ENCODE data around the gene ZMIZ1. TPM values are rescaled to one million over a fixed set of nuclear protein-coding genes. Genes with fewer than 3 reads are reported as not detected.
A peak's percentile ranks its signal among the peaks of the same experiment; 100 is the strongest.

ZMIZ1 gene
- total RNA-seq, 5 donors from 2014 or later (not counting 1 experiment from before 2014, with no cell fraction given) = 16.8 to 27.1 (median 21.2) TPM

GRCh38 chr10:79111846-79112614 lies 43.3 kb downstream of the ZMIZ1 start:
- H3K4me3 Mint-ChIP-seq = no peak overlapping the region

DNA sequence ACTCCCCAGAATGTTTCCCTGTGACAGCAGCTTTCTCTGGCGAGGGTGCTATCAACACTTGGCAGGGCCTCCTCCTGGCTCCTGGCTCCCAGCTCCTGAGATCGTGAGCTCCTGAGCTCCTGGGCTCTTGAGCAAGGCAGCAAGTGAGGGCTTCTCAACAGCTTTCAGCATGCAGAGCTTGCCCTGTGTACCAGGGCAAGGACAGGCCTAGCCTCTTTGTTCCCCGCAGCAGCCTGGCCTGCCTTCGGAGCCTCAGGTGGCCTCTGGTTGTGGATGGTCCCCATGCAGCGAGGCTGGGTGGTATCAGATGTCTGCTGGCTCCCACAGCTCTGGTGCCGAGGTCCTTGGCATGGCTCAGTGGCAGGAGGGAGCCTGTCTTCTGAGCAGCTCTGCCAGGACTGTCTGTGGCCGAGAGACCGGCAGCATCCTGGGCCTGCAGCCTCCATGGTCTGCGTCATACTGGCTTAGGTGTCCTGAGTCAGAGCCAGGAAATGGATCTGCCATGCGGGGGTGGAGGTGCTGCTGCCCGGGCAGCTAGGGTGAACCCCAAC lies 44.2 kb downstream of the ZMIZ1 start:
- WGBS (ENCODE audit: insufficient coverage) = 85% methylated on average over 10 of the region's 11 CpGs
- Histone ChIP-seq H3K9me3 (no peaks in the 10 kb centered on the region), H3K36me3 (ENCODE audit: control insufficient read depth in 2 of 2, extremely low read depth in 1 of 2, insufficient read depth in 1 of 2, low read length in 1 of 2) (peaks cover 5 to 7% of the 10 kb centered on the region in 2 donors), H3K4me3 (ENCODE audit: control insufficient read depth in 1 of 2, extremely low read depth in 1 of 2, low read length in 1 of 2) (no peak overlapping the region), H3K27ac (ENCODE audit: low read length) (no peak overlapping the region), H3K27me3 (replicated peaks in 1 of 2; ENCODE audit: control insufficient read depth in 2 of 2, extremely low read depth in 1 of 2, insufficient read depth in 2 of 2, low read length in 1 of 2) (no peaks in the 10 kb centered on the region), H3K4me1 (ENCODE audit: control insufficient read depth in 1 of 2, extremely low read depth in 1 of 2, insufficient read depth in 2 of 2, low read length in 2 of 2) (peaks cover 10 to 38% of the 10 kb centered on the region in 2 experiments)
- Mint-ChIP-seq H3K36me3 (peaks cover 11% of the 10 kb centered on the region), H3K9me3 (no peaks in the 10 kb centered on the region), H3K4me3 (no peak overlapping the region), H3K27me3 (no peaks in the 10 kb centered on the region), H3K27ac (no peak overlapping the region), H3K4me1 (peaks cover 40 to 67% (median 61%) of the 10 kb centered on the region in 3 donors)
- DNase-seq (no peak), ATAC-seq (replicated peaks in 1 of 4) (no peak)
- CTCF ChIA-PET = no interaction called here
- POLR2A ChIA-PET = no interaction called here

More at GRCh38 chr10:79111846-79112614, 43.3 kb downstream of the ZMIZ1 start:
- 96% methylated on average over 11 of the region's 12 CpGs for WGBS (ENCODE audit: insufficient coverage)
- Mint-ChIP-seq H3K9me3 (no peaks in the 10 kb centered on the region), H3K36me3 (peaks cover 11% of the 10 kb centered on the region), H3K27ac (no peak overlapping the region), H3K27me3 (no peaks in the 10 kb centered on the region), H3K4me1 (peaks cover 44 to 68% (median 60%) of the 10 kb centered on the region in 3 donors)
- Histone ChIP-seq H3K36me3 (ENCODE audit: control insufficient read depth in 2 of 2, extremely low read depth in 1 of 2, insufficient read depth in 1 of 2, low read length in 1 of 2) (peaks cover 5 to 7% of the 10 kb centered on the region in 2 donors), H3K4me1 (ENCODE audit: control insufficient read depth in 1 of 2, extremely low read depth in 1 of 2, insufficient read depth in 2 of 2, low read length in 2 of 2) (peaks cover 10 to 34% of the 10 kb centered on the region in 2 experiments), H3K27me3 (replicated peaks in 1 of 2; ENCODE audit: control insufficient read depth in 2 of 2, extremely low read depth in 1 of 2, insufficient read depth in 2 of 2, low read length in 1 of 2) (no peaks in the 10 kb centered on the region), H3K4me3 (ENCODE audit: control insufficient read depth in 1 of 2, extremely low read depth in 1 of 2, low read length in 1 of 2) (no peak overlapping the region), H3K9me3 (no peaks in the 10 kb centered on the region), H3K27ac (ENCODE audit: low read length) (no peak overlapping the region)
- POLR2A ChIA-PET = interaction anchor here in 1 of 2 donors (0.7 kb wide), 1 partner anchor 1064 kb away, joined by 3 read pairs; no protein-coding TSS in a partner anchor
- ATAC-seq (replicated peaks in 1 of 4) (no peak), DNase-seq (no peak)
- CTCF ChIA-PET = no interaction called here

GRCh38 chr10:79113827-79114226 lies 45.1 kb downstream of the ZMIZ1 start:
- H3K27me3 Mint-ChIP-seq = no peaks in the 10 kb centered on the region
- Histone ChIP-seq H3K36me3 (ENCODE audit: control insufficient read depth in 2 of 2, extremely low read depth in 1 of 2, insufficient read depth in 1 of 2, low read length in 1 of 2) (peaks cover 5 to 7% of the 10 kb centered on the region in 2 donors), H3K27ac (ENCODE audit: low read length) (no peak overlapping the region), H3K27me3 (replicated peaks in 1 of 2; ENCODE audit: control insufficient read depth in 2 of 2, extremely low read depth in 1 of 2, insufficient read depth in 2 of 2, low read length in 1 of 2) (no peaks in the 10 kb centered on the region), H3K9me3 (no peaks in the 10 kb centered on the region), H3K4me1 (ENCODE audit: control insufficient read depth in 1 of 2, extremely low read depth in 1 of 2, insufficient read depth in 2 of 2, low read length in 2 of 2) (peaks cover 10 to 38% of the 10 kb centered on the region in 2 experiments), H3K4me3 (ENCODE audit: control insufficient read depth in 1 of 2, extremely low read depth in 1 of 2, low read length in 1 of 2) (no peak overlapping the region)
- ATAC-seq (replicated peaks in 1 of 4) = no peak
- H3K9me3 Mint-ChIP-seq = no peaks in the 10 kb centered on the region
- no peak overlapping the region for H3K27ac Mint-ChIP-seq
- peak overlapping the region in 1 of 3 donors; percentile 21 for H3K4me3 Mint-ChIP-seq
- WGBS (ENCODE audit: insufficient coverage) = no CpG with 5 or more reads among the region's 9 CpGs
- H3K4me1 Mint-ChIP-seq = peaks cover 40 to 67% (median 61%) of the 10 kb centered on the region in 3 donors
- ChIA-PET CTCF (no interaction called here), POLR2A (no interaction called here)
- H3K36me3 Mint-ChIP-seq = peaks cover 11% of the 10 kb centered on the region
- DNase-seq = no peak

GRCh38 chr10:79115302-79115701 lies 46.5 kb downstream of the ZMIZ1 start:
- Histone ChIP-seq H3K27ac (ENCODE audit: low read length) (no peak overlapping the region), H3K4me3 (ENCODE audit: control insufficient read depth in 1 of 2, extremely low read depth in 1 of 2, low read length in 1 of 2) (no peak overlapping the region), H3K36me3 (ENCODE audit: control insufficient read depth in 2 of 2, extremely low read depth in 1 of 2, insufficient read depth in 1 of 2, low read length in 1 of 2) (peaks cover 7 to 14% of the 10 kb centered on the region in 2 donors), H3K27me3 (replicated peaks in 1 of 2; ENCODE audit: control insufficient read depth in 2 of 2, extremely low read depth in 1 of 2, insufficient read depth in 2 of 2, low read length in 1 of 2) (no peaks in the 10 kb centered on the region), H3K9me3 (no peaks in the 10 kb centered on the region), H3K4me1 (ENCODE audit: control insufficient read depth in 1 of 2, extremely low read depth in 1 of 2, insufficient read depth in 2 of 2, low read length in 2 of 2) (peaks cover 10 to 38% of the 10 kb centered on the region in 2 experiments)
- POLR2A ChIA-PET = no interaction called here
- Mint-ChIP-seq H3K9me3 (no peaks in the 10 kb centered on the region), H3K27ac (no peak overlapping the region), H3K27me3 (no peaks in the 10 kb centered on the region), H3K4me1 (peaks cover 40 to 60% (median 55%) of the 10 kb centered on the region in 3 donors), H3K36me3 (peaks cover 16% of the 10 kb centered on the region), H3K4me3 (no peak overlapping the region)
- 72% methylated on average over 3 of the region's 4 CpGs for WGBS (ENCODE audit: insufficient coverage)
- CTCF ChIA-PET = interaction anchor here in 1 of 2 donors (0.6 kb wide), 1 partner anchor 1066 kb away, joined by 4 read pairs; no protein-coding TSS in a partner anchor
- no peak for DNase-seq
- peak in 1 of 4 experiments; percentile 28 for ATAC-seq (replicated peaks in 1 of 4)

GRCh38 chr10:79116368-79116767 lies 47.6 kb downstream of the ZMIZ1 start:
- 32% methylated on average over 4 of the region's 4 CpGs for WGBS (ENCODE audit: insufficient coverage)
- no peaks in the 10 kb centered on the region for H3K27me3 ChIP-seq (replicated peaks in 1 of 2; ENCODE audit: control insufficient read depth in 2 of 2, extremely low read depth in 1 of 2, insufficient read depth in 2 of 2, low read length in 1 of 2)
- no peak overlapping the region for H3K4me3 ChIP-seq (ENCODE audit: control insufficient read depth in 1 of 2, extremely low read depth in 1 of 2, low read length in 1 of 2)
- no peaks in the 10 kb centered on the region for H3K9me3 ChIP-seq
- peaks cover under 1 to 12% of the 10 kb centered on the region in 2 donors for H3K36me3 ChIP-seq (ENCODE audit: control insufficient read depth in 2 of 2, extremely low read depth in 1 of 2, insufficient read depth in 1 of 2, low read length in 1 of 2)
- Mint-ChIP-seq H3K4me3 (peak overlapping the region in 1 of 3 donors; percentile 9), H3K36me3 (peaks cover 16% of the 10 kb centered on the region), H3K4me1 (peaks cover 40 to 57% (median 55%) of the 10 kb centered on the region in 3 donors), H3K27me3 (no peaks in the 10 kb centered on the region), H3K27ac (no peak overlapping the region), H3K9me3 (no peaks in the 10 kb centered on the region)
- ATAC-seq (replicated peaks in 1 of 4) (peak in 1 of 4 experiments; percentile 45), DNase-seq (peak in 2 of 35 experiments; percentile 11 to 21)
- ChIA-PET CTCF (no interaction called here), POLR2A (no interaction called here)
- peaks cover 10 to 38% of the 10 kb centered on the region in 2 experiments for H3K4me1 ChIP-seq (ENCODE audit: control insufficient read depth in 1 of 2, extremely low read depth in 1 of 2, insufficient read depth in 2 of 2, low read length in 2 of 2)
- no peak overlapping the region for H3K27ac ChIP-seq (ENCODE audit: low read length)

GRCh38 chr10:79116801-79117723 lies 48.3 kb downstream of the ZMIZ1 start:
- H3K4me3 Mint-ChIP-seq = no peak overlapping the region
- peaks cover 10 to 38% of the 10 kb centered on the region in 2 experiments for H3K4me1 ChIP-seq (ENCODE audit: control insufficient read depth in 1 of 2, extremely low read depth in 1 of 2, insufficient read depth in 2 of 2, low read length in 2 of 2)
- H3K9me3 ChIP-seq = no peaks in the 10 kb centered on the region
- DNase-seq (no peak), ATAC-seq (replicated peaks in 1 of 4) (no peak)
- ChIA-PET CTCF (interaction anchor here in 1 of 2 donors (0.5 kb wide), 1 partner anchor 1055 kb away, joined by 3 read pairs; no protein-coding TSS in a partner anchor), POLR2A (no interaction called here)
- 68% methylated on average over 6 of the region's 12 CpGs for WGBS (ENCODE audit: insufficient coverage)
- H3K27me3 Mint-ChIP-seq = no peaks in the 10 kb centered on the region
- no peaks in the 10 kb centered on the region for H3K27me3 ChIP-seq (replicated peaks in 1 of 2; ENCODE audit: control insufficient read depth in 2 of 2, extremely low read depth in 1 of 2, insufficient read depth in 2 of 2, low read length in 1 of 2)
- H3K27ac ChIP-seq (ENCODE audit: low read length) = no peak overlapping the region
- H3K36me3 ChIP-seq (ENCODE audit: control insufficient read depth in 2 of 2, extremely low read depth in 1 of 2, insufficient read depth in 1 of 2, low read length in 1 of 2) = peaks cover under 1 to 12% of the 10 kb centered on the region in 2 donors
- peaks cover 38 to 52% (median 49%) of the 10 kb centered on the region in 3 donors for H3K4me1 Mint-ChIP-seq
- no peak overlapping the region for H3K4me3 ChIP-seq (ENCODE audit: control insufficient read depth in 1 of 2, extremely low read depth in 1 of 2, low read length in 1 of 2)
- no peaks in the 10 kb centered on the region for H3K9me3 Mint-ChIP-seq
- H3K27ac Mint-ChIP-seq = peak overlapping the region in 1 of 2 donors; percentile 28
- H3K36me3 Mint-ChIP-seq = peaks cover 15% of the 10 kb centered on the region

Data from T-cell (primary cell).